HUES48 (cell line): ENCODE measurements around the gene KRTAP1-1.
"Not testable (repeated sequence)": the region's sequence is repeated elsewhere in the genome, so short reads cannot be mapped to it uniquely, and the experiment has no call there.

Source experiments
- H3K27ac ChIP-seq: one replicate; pipeline ENCODE4 v1.7.0; 2013; ENCODE audit warnings: low read depth, low read length, inconsistent platforms
- H3K27me3 ChIP-seq: 2 replicates; pipeline ENCODE4 v1.6.1; 2013; ENCODE audit warnings: mild to moderate bottlenecking, low read length; ENCODE audit not compliant: control insufficient read depth, insufficient read depth
- H3K36me3 ChIP-seq: 2 replicates; pipeline ENCODE4 v1.6.1; 2013; ENCODE audit warnings: low read length; ENCODE audit not compliant: control insufficient read depth, insufficient read depth
- H3K4me1 ChIP-seq: 2 replicates; pipeline ENCODE4 v1.6.1; 2013; ENCODE audit warnings: mild to moderate bottlenecking, low read length; ENCODE audit not compliant: control insufficient read depth, insufficient read depth
- H3K4me3 ChIP-seq: 2 replicates; pipeline ENCODE4 v1.5.1; 2013; ENCODE audit warnings: mild to moderate bottlenecking, low read depth, low read length
- H3K9ac ChIP-seq: 2 replicates; pipeline ENCODE4 v1.6.1; 2013; ENCODE audit warnings: mild to moderate bottlenecking, low read depth, low read length, moderate library complexity
- H3K9me3 ChIP-seq: 2 replicates; pipeline ENCODE4 v1.6.1; 2013; ENCODE audit warnings: low read length; ENCODE audit not compliant: control insufficient read depth, insufficient read depth

Gene KRTAP1-1

DNA sequence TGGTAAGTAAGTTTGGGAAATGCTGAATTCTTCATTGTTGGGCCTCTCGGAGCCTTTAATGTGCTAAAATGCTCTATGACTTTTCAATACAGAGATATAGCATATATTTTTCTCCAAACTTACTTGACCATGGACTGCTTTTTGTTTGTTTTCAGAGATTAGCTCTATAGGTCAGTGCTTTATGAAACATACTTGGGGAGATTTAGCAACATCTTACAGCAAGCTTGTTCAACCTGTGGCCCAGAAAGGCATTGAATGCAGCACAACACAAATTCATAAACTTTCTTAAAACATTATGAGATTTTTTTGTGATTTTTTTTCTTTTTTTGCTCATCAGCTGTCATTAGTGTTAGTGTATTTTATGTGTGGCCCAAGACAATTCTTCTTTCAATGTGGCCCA, 31.3 kb downstream of the KRTAP1-1 start:
- Histone ChIP-seq H3K27ac (no peak overlapping the region), H3K36me3 (no peaks in the 10 kb centered on the region), H3K4me3 (no peak overlapping the region), H3K27me3 (no peaks in the 10 kb centered on the region), H3K9me3 (no peaks in the 10 kb centered on the region), H3K9ac (no peak overlapping the region), H3K4me1 (peaks cover 16% of the 10 kb centered on the region)

DNA sequence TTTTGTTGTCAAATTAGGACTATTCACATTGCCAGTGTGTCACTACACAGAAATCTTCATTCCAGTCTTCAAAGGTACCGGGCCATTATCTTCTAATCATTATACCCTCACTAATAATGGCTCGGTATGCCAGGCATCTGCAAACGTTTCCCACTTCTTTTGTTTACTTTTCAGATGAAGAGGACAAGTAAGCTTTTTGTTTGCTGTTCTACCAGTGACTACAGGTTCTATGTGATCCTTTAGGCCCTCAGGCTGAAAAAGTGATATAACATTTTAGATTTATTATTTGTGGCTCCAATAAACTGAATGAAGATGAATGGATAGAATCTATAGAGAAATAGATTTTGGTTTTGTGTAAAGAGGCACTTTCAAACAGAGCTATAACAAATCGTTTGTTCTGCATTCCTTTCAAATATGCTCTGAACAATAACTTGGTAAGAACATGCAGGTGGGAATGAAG, 31.9 kb downstream of the KRTAP1-1 start:
- Histone ChIP-seq H3K4me1 (peaks cover 16% of the 10 kb centered on the region), H3K27me3 (no peaks in the 10 kb centered on the region), H3K4me3 (no peak overlapping the region), H3K36me3 (no peaks in the 10 kb centered on the region), H3K9ac (no peak overlapping the region), H3K9me3 (no peaks in the 10 kb centered on the region), H3K27ac (peak overlapping the region; percentile 16)

DNA sequence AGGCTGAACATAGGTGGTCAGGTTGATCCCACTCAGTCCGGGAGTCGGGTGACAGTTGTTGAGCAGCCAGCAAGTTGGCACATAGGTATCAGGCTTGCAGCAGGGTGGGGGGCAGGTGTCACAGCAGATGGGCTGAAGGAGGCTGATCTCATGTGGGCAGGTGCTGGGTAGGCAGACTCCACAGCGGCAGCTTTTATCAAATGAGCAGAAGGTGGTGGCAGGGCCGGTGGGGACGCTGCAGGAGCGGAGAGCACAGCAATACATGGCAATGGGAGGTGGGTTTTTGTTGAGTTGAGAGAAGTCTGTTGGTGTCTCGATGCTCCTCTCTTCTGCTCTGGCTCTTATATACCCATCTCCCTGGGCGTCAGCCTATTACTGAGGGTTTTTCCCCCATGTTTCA, 32.4 kb downstream of the KRTAP1-1 start, which contains the start of gene KRTAP3-1:
Gene KRTAP3-1, minus strand, starts transcription at position 318 of the 400 bp plus-strand sequence. Its CDS starts 54 bp downstream, at position 264.
- Histone ChIP-seq H3K4me3 (no peak within 1 kb of the TSS), H3K36me3 (no peaks in the 10 kb centered on the region), H3K27ac (peak within 1 kb of the TSS; percentile 16), H3K27me3 (no peaks in the 10 kb centered on the region), H3K9ac (no peak within 1 kb of the TSS), H3K4me1 (peaks cover 16% of the 10 kb centered on the region), H3K9me3 (no peaks in the 10 kb centered on the region)

- Histone ChIP-seq H3K36me3 (no peaks in the 10 kb centered on the region), H3K4me3 (no peak overlapping the region), H3K4me1 (peaks cover 14% of the 10 kb centered on the region), H3K9ac (no peak overlapping the region), H3K9me3 (no peaks in the 10 kb centered on the region), H3K27ac (no peak overlapping the region), H3K27me3 (no peaks in the 10 kb centered on the region)
Observed at GRCh38 chr17:41004397-41004796, 36.9 kb downstream of the KRTAP1-1 start.

DNA sequence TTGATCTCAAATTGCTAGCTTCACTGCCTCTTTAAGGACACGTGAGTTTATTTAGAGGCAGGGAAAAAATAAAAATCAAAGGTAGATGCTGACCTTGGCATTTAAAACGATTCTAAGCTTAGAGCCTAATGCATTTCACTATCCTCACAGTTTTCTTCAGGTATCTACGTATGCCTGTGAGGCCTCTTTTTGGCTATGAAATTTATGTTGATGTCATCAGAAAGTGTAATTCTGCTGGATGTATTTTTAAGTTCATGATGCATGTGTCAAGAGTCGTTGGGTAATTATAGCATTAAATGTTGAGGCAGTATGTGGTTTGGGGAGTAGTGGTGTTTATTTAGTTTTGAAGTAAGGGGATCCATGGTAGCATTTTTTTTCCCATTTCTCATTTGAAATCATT, 37.3 kb downstream of the KRTAP1-1 start:
- H3K9ac ChIP-seq, result no peak overlapping the region
- no peaks in the 10 kb centered on the region for H3K9me3 ChIP-seq

GRCh38 chr17:41002814-41003213, 38.4 kb downstream of the KRTAP1-1 start:
- no peak overlapping the region for H3K9ac ChIP-seq
- H3K27ac ChIP-seq, result no peak overlapping the region
- H3K4me1 ChIP-seq, result peaks cover 4% of the 10 kb centered on the region; the same call in 1 of the 2 replicates
- H3K27me3 ChIP-seq, result no peaks in the 10 kb centered on the region
- H3K9me3 ChIP-seq, result no peaks in the 10 kb centered on the region
- H3K36me3 ChIP-seq, result no peaks in the 10 kb centered on the region
- no peak overlapping the region for H3K4me3 ChIP-seq

More for the DNA sequence above, 37.3 kb downstream of the KRTAP1-1 start:
- H3K36me3 ChIP-seq, result no peaks in the 10 kb centered on the region
- H3K27me3 ChIP-seq, result no peaks in the 10 kb centered on the region
- peaks cover 9% of the 10 kb centered on the region; the same call in 1 of the 2 replicates for H3K4me1 ChIP-seq
- H3K4me3 ChIP-seq, result no peak overlapping the region
- no peak overlapping the region for H3K27ac ChIP-seq

GRCh38 chr17:41001795-41002194, 39.5 kb downstream of the KRTAP1-1 start:
- no peaks in the 10 kb centered on the region for H3K9me3 ChIP-seq
- no peaks in the 10 kb centered on the region for H3K36me3 ChIP-seq
- H3K4me3 ChIP-seq, result no peak overlapping the region
- H3K27me3 ChIP-seq, result no peaks in the 10 kb centered on the region
- no peak overlapping the region for H3K27ac ChIP-seq
- no peak overlapping the region for H3K9ac ChIP-seq
- peaks cover 4% of the 10 kb centered on the region; the same call in 1 of the 2 replicates for H3K4me1 ChIP-seq

DNA sequence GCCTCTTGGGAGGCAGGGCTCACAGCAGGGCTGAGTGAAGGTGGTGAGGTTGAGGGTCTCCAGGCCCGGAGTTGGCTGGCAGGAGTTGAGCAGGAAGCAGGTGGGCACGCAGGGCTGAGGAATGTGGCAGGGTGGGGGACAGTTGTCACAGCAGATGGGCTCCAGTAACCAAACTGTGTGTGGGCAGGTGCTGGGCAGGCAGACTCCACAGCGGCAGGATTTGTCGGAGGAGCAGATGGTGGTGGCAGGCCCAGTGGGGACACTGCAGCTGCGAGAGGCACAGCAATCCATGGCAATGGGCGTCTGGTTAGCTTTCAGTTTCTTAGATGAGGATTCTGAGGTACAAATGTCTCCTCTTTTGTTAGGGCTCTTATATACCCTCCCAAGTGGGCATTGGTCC, 41.7 kb downstream of the KRTAP1-1 start, which contains the start of gene KRTAP3-2:
Gene KRTAP3-2, minus strand, starts transcription at position 344 of the 400 bp plus-strand sequence. Its CDS starts 53 bp downstream, at position 291.
- H3K4me1 ChIP-seq, H3K36me3 ChIP-seq, H3K9me3 ChIP-seq: not testable (repeated sequence)

GRCh38 chr17:40997361-40997760, 43.9 kb downstream of the KRTAP1-1 start:
- no peak overlapping the region for H3K9ac ChIP-seq
- no peaks in the 10 kb centered on the region for H3K9me3 ChIP-seq
- no peak overlapping the region for H3K27ac ChIP-seq
- H3K27me3 ChIP-seq, result no peaks in the 10 kb centered on the region
- no peaks in the 10 kb centered on the region for H3K4me1 ChIP-seq
- H3K4me3 ChIP-seq, result no peak overlapping the region
- no peaks in the 10 kb centered on the region for H3K36me3 ChIP-seq

More for the DNA sequence above, 41.7 kb downstream of the KRTAP1-1 start, which contains the start of gene KRTAP3-2:
- not testable (repeated sequence) for H3K9ac ChIP-seq, H3K27me3 ChIP-seq, H3K4me3 ChIP-seq, H3K27ac ChIP-seq

DNA sequence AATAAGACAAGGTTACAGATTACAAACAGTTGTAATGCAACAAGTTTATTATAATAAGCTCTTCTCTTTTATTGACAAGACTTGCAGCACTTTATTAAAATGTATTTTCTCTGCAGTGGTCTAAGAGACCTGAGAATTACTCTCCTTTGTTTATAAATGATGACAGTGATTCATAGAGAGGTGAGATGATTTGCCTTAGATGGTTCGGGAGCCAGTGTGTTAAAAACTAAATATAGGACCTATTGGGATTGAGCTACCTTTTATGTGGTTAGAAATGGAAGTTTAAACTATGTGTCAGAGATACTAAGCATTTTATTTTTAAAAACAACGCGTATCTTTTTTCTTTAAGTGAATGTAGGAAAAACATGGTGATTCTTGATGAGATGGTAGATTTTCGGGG, 44.4 kb downstream of the KRTAP1-1 start:
- no peaks in the 10 kb centered on the region for H3K9me3 ChIP-seq

GRCh38 chr17:40995116-40995515, 46.1 kb downstream of the KRTAP1-1 start:
- Histone ChIP-seq H3K4me3 (no peak overlapping the region), H3K9me3 (no peaks in the 10 kb centered on the region), H3K36me3 (no peaks in the 10 kb centered on the region), H3K27ac (no peak overlapping the region), H3K4me1 (no peaks in the 10 kb centered on the region), H3K9ac (no peak overlapping the region), H3K27me3 (no peaks in the 10 kb centered on the region)

More for the DNA sequence above, 44.4 kb downstream of the KRTAP1-1 start:
- Histone ChIP-seq H3K4me3 (no peak overlapping the region), H3K27ac (no peak overlapping the region), H3K4me1 (no peaks in the 10 kb centered on the region), H3K27me3 (no peaks in the 10 kb centered on the region), H3K9ac (no peak overlapping the region), H3K36me3 (no peaks in the 10 kb centered on the region)
